Epithelial cell of esophagus (primary cell): ENCODE results near the gene NEB.

Experiments used
- DNase-seq: peaks from one replicate; pipeline ENCODE4 v3.0.0; 2010; ENCODE audit warnings: low read depth
- H3K4me3 ChIP-seq: 2 replicates; pipeline ENCODE4 v1.5.1; 2011; ENCODE audit warnings: mild to moderate bottlenecking, low read length, control low read depth
- TF ChIP-seq, protein P1 (sequence below): IDR thresholded peaks from 2 replicates; pipeline ENCODE4 v1.5.1; 2011; ENCODE audit warnings: low read depth, mild to moderate bottlenecking, low read length, control low read depth, inconsistent platforms; ENCODE audit not compliant: insufficient read depth; ENCODE audit errors: missing control alignments

The NEB gene

DNA sequence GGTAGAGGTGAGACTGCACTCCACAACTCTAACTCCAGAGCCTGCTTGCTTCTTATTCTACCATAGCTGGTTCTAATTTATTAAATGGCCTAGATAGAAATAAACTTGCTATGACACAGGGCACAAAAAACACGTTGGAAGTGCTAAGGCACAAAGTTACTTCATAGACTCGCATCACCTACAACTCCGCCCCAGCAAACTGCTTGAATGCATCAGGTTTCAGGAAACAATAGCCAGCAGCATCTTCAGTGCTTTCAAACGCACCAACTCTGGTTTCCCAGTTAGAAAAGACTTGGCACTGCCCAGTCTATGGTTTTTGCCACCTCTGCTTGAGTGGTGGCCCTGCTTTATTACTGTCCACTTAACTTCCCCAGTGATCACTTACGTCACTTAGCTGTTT, 182.0 kb downstream of the NEB start:
- no peak for DNase-seq
- H3K4me3 ChIP-seq, result no peak overlapping the region
- TF ChIP-seq, protein P1, sequence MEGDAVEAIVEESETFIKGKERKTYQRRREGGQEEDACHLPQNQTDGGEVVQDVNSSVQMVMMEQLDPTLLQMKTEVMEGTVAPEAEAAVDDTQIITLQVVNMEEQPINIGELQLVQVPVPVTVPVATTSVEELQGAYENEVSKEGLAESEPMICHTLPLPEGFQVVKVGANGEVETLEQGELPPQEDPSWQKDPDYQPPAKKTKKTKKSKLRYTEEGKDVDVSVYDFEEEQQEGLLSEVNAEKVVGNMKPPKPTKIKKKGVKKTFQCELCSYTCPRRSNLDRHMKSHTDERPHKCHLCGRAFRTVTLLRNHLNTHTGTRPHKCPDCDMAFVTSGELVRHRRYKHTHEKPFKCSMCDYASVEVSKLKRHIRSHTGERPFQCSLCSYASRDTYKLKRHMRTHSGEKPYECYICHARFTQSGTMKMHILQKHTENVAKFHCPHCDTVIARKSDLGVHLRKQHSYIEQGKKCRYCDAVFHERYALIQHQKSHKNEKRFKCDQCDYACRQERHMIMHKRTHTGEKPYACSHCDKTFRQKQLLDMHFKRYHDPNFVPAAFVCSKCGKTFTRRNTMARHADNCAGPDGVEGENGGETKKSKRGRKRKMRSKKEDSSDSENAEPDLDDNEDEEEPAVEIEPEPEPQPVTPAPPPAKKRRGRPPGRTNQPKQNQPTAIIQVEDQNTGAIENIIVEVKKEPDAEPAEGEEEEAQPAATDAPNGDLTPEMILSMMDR, result no peak

DNA sequence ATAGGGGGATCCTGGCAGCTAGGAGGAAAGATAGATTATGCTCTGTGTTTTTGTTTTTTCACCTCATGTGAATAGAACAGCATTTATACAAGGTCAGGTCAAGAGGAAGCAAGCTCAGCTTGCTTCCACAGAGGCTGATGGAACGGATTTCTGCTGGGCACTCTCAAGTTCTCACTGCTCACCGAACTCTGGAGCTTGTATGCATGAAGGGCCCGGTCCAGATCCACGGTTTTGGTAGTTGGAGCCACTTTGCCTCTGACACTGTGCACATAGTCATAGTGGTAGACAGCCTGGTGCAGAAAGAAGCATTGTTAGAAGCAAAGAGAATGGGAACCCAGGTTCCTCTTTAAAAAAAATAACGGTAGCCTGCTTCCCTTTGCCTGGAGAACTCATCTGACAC, 182.7 kb downstream of the NEB start:
- DNase-seq, result no peak
- no peak overlapping the region for H3K4me3 ChIP-seq
- TF ChIP-seq, protein P1, result no peak

DNA sequence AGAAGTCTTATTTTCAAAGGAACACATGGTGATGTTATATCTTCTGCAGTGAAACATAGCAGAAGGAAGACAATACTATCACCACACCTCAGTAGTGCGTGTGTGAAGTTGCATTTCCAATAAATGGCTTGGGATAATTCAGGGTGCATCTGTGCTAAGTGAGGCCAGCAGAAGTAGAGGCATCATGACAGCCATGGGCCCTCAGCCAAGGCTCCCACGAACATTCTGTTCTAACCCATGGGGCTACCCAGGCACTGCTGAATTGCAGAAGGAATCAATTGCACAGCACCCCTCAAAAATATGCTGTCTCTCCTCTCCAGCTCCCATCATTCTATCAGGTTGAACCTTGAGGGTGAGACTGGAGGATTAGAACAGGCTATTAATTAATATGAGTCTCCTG, 185.1 kb downstream of the NEB start:
- TF ChIP-seq, protein P1, result no peak
- no peak for DNase-seq
- no peak overlapping the region for H3K4me3 ChIP-seq

GRCh38 chr2:151544449-151544848, 189.8 kb downstream of the NEB start:
- no peak for DNase-seq
- H3K4me3 ChIP-seq, result no peak overlapping the region
- TF ChIP-seq, protein P1, result no peak

DNA sequence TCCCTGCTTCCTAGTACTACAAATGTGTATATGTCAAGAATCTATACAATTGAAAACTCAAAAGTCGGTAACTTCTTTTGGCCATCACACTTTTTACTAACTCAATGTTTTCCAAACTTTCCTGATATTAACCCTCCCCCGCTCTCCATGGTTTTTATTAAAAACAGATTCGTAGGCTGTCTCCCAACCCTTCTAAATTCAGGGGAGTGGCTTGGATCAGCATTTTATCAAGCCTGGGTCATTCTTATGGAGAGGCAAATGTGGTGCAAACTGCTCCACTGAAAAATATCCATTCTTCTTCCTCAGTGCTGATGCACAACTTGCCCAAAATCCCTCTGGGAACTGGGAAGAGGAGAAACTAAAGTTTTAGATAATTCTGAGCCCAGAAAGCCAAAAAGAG, 190.4 kb downstream of the NEB start:
- H3K4me3 ChIP-seq, result no peak overlapping the region
- TF ChIP-seq, protein P1, result no peak
- no peak for DNase-seq

- no peak for DNase-seq
- TF ChIP-seq, protein P1, result no peak
- no peak overlapping the region for H3K4me3 ChIP-seq
Observed at GRCh38 chr2:151534001-151534400, 200.3 kb downstream of the NEB start.

GRCh38 chr2:151533127-151533526, 201.1 kb downstream of the NEB start:
- no peak for DNase-seq
- no peak overlapping the region for H3K4me3 ChIP-seq
- TF ChIP-seq, protein P1, result no peak
